Ascending aorta (tissue), 2 donors: ENCODE data around the gene RBM45. TPM values are rescaled to one million over a fixed set of nuclear protein-coding genes. Genes with fewer than 3 reads are reported as not detected.

Experiments
- DNase-seq, 2 donors: peaks; one replicate each; pipeline ENCODE4 v3.0.0-alpha.2; 2019; ENCODE audit warnings: low spot score in 2 of 2
- H3K27ac ChIP-seq, 2 donors: fragments of 200-600 bp; sonication (generic); one replicate each; pipeline ENCODE4 v1.5.1; 2016 to 2017; ENCODE audit warnings: mild to moderate bottlenecking in 1 of 2
- H3K27me3 ChIP-seq: fragments of 200-600 bp; sonication (generic); one replicate; pipeline ENCODE4 v1.5.1; 2017
- H3K36me3 ChIP-seq, 2 donors: fragments of 200-600 bp; sonication (generic); one replicate each; pipeline ENCODE4 v1.5.1; 2016
- H3K4me1 ChIP-seq, 2 donors: fragments of 200-600 bp; sonication (generic); one replicate each; pipeline ENCODE4 v1.5.1; 2016 to 2017; ENCODE audit warnings: mild to moderate bottlenecking in 1 of 2
- H3K4me3 ChIP-seq, 2 donors: fragments of 200-600 bp; sonication (generic); one replicate each; pipeline ENCODE4 v1.5.1; 2016 to 2017; ENCODE audit warnings: mild to moderate bottlenecking in 1 of 2
- H3K9me3 ChIP-seq, 2 donors: fragments of 200-600 bp; sonication (generic); one replicate each; pipeline ENCODE4 v1.5.1; 2016
- CTCF ChIP-seq, 3 experiments: fragments of 200-600 bp in 2 of 3; fragments of 450-650 bp in 1 of 3; sonication (generic) in 2 of 3; IDR thresholded peaks; one replicate each; pipeline ENCODE4 v1.5.1; 2016 to 2019; ENCODE audit warnings: antibody characterized with exemption in 3 of 3, mild to moderate bottlenecking in 1 of 3, moderate library complexity in 1 of 3
- intact Hi-C: fragments of 100-400 bp; cut with DNase I; formaldehyde crosslinking; loops from one replicate; pipeline ENCODE4 v1.15.1; 2023
- total RNA-seq: library from RNA; depleted of rRNA; stranded (reverse); fragments of >200 nt; gene quantifications from one replicate; pipeline ENCODE4 v1.1.0, GENCODE V29; 2016

Gene RBM45
- total RNA-seq, 1 donor from 2014 or later = 2.8 TPM

DNA sequence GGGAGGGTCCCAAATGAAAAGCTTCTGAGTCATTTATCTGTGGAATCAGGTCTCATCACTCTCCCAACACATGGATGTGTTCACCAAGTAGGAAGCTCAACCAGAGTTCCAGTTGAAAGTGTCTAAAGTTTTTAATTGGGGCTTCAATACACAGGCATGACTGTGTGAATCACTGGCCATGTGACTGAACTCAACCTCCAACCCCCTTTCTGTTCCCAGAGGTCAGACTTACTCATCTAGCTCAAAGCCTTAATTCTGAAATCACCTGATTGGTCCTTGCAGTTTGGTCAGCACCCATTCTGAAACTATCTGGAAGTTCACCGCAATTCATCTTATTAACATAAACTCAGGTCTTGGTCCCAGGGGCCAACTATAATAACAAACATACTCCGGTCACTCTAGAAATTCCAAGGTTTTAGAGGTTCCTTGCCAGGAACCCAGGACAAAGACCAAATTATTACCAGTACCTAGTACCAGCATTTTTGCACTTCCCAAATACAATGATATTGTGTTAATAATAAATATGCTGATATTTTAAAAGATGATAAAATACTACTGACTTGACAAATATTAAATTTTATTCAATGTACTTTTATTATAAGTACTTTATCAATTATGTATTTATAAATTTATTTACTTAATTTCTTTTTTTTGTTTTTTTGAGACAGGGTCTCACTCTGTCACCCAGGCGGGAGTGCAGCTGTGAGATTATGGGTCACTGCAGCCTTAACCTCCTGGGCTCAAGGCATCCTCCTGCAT lies 10.7 kb upstream of the RBM45 start:
- TF ChIP-seq CTCF (IDR thresholded peaks at IDR 0.05) = no peak
- no peak overlapping the region for H3K27ac ChIP-seq
- H3K4me1 ChIP-seq = no peaks in the 10 kb centered on the region
- H3K36me3 ChIP-seq = no peaks in the 10 kb centered on the region
- H3K27me3 ChIP-seq = no peaks in the 10 kb centered on the region
- DNase-seq = no peak
- no peak overlapping the region for H3K4me3 ChIP-seq
- H3K9me3 ChIP-seq = no peaks in the 10 kb centered on the region
- intact Hi-C loops = no loop called here

DNA sequence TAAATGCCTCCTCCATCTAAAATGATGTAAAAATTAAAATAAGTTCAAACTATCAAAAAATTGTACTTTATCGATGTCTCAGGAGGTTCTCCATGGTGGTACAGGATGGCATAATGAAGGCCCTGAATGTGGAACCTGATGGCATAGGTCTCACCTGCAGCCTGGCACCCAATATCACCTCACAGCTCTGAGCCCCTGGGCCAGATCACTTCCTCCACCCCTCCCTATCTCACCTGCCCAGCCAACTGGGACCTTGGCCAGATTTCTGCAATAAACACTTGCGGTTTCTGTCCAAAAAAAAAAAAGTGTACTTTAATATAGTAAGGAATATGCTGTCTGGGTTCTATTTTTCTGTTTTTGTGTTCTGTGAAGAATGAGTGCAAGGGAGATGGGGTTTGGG lies 6.7 kb upstream of the RBM45 start:
- Histone ChIP-seq H3K4me3 (no peak overlapping the region), H3K36me3 (no peaks in the 10 kb centered on the region), H3K9me3 (no peaks in the 10 kb centered on the region), H3K4me1 (no peaks in the 10 kb centered on the region), H3K27ac (no peak overlapping the region), H3K27me3 (no peaks in the 10 kb centered on the region)
- no peak for DNase-seq
- intact Hi-C loops = no loop called here
- no peak for TF ChIP-seq CTCF (IDR thresholded peaks at IDR 0.05)

GRCh38 chr2:178106053-178106452 lies 6.2 kb upstream of the RBM45 start:
- H3K9me3 ChIP-seq = no peaks in the 10 kb centered on the region
- no peak overlapping the region for H3K27ac ChIP-seq
- no peak for DNase-seq
- H3K4me3 ChIP-seq = no peak overlapping the region
- no peaks in the 10 kb centered on the region for H3K36me3 ChIP-seq
- H3K4me1 ChIP-seq = no peaks in the 10 kb centered on the region
- intact Hi-C loops = no loop called here
- no peak for TF ChIP-seq CTCF (IDR thresholded peaks at IDR 0.05)
- H3K27me3 ChIP-seq = no peaks in the 10 kb centered on the region

GRCh38 chr2:178108176-178108575 lies 4.1 kb upstream of the RBM45 start:
- Histone ChIP-seq H3K9me3 (no peaks in the 10 kb centered on the region), H3K4me1 (no peaks in the 10 kb centered on the region), H3K27me3 (no peaks in the 10 kb centered on the region), H3K36me3 (no peaks in the 10 kb centered on the region), H3K27ac (no peak overlapping the region), H3K4me3 (no peak overlapping the region)
- TF ChIP-seq CTCF (IDR thresholded peaks at IDR 0.05) = no peak
- intact Hi-C loops = no loop called here
- DNase-seq = no peak

- no peak for DNase-seq
- no peak overlapping the region for H3K4me3 ChIP-seq
- peak in 2 of 3 experiments; percentile 51 to 61 for TF ChIP-seq CTCF (IDR thresholded peaks at IDR 0.05)
- intact Hi-C loops = loop anchor here (5.0 kb wide), 4 partner anchors 172 to 367 kb away; partner anchors contain the start of gene FKBP7
- no peaks in the 10 kb centered on the region for H3K9me3 ChIP-seq
- H3K27ac ChIP-seq = no peak overlapping the region
- no peaks in the 10 kb centered on the region for H3K27me3 ChIP-seq
- H3K36me3 ChIP-seq = no peaks in the 10 kb centered on the region
- H3K4me1 ChIP-seq = peaks cover 0 to 6% of the 10 kb centered on the region in 2 donors
These were observed 2.4 kb upstream of the RBM45 start for GRCh38 chr2:178109813-178110212.
